Upper lobe of right lung (tissue), 1 donor: ENCODE measurements around the gene QSER1. TPM values are rescaled to one million over a fixed set of nuclear protein-coding genes. Genes with fewer than 3 reads are reported as not detected.

Experiments
- ATAC-seq: fragments of 200-7000 bp; cut with Tn5 transposase; one replicate; pipeline ENCODE4 v1.9.1; 2020; ENCODE audit warnings: mild to moderate bottlenecking, moderate library complexity
- DNase-seq: peaks from one replicate; pipeline ENCODE4 v3.0.0-alpha.2; 2020
- H3K27ac ChIP-seq: fragments of 200-600 bp; one replicate; pipeline ENCODE4 v1.8.0; 2022
- H3K27me3 ChIP-seq: fragments of 200-600 bp; one replicate; pipeline ENCODE4 v1.8.0; 2022; ENCODE audit warnings: mild to moderate bottlenecking
- H3K36me3 ChIP-seq: fragments of 200-600 bp; one replicate; pipeline ENCODE4 v1.8.0; 2022
- H3K4me1 ChIP-seq: fragments of 200-600 bp; one replicate; pipeline ENCODE4 v1.8.0; 2022
- H3K4me3 ChIP-seq: fragments of 200-600 bp; one replicate; pipeline ENCODE4 v1.8.0; 2022; ENCODE audit warnings: mild to moderate bottlenecking
- H3K9me3 ChIP-seq: fragments of 200-600 bp; one replicate; pipeline ENCODE4 v1.8.0; 2022
- CTCF ChIP-seq: fragments of 200-600 bp; IDR thresholded peaks from one replicate; pipeline ENCODE4 v1.8.0; 2022; ENCODE audit warnings: antibody characterized with exemption
- intact Hi-C: fragments of 100-400 bp; cut with DNase I; formaldehyde crosslinking; loops from one replicate; pipeline ENCODE4 v1.11.0; 2022
- total RNA-seq: library from RNA; stranded (reverse); fragmentation: NEBNext Ultra II Directional; extraction: Animal tissue kit (Norgen Biotek cat#: 25700); gene quantifications from one replicate; pipeline ENCODE4 v1.2.1, GENCODE V29; 2021
- donor health status: DM: no; HTN: yes; CAD: no; lungs with severe emphysema.

QSER1 gene
- total RNA-seq, 1 donor from 2014 or later = 26.3 TPM

DNA sequence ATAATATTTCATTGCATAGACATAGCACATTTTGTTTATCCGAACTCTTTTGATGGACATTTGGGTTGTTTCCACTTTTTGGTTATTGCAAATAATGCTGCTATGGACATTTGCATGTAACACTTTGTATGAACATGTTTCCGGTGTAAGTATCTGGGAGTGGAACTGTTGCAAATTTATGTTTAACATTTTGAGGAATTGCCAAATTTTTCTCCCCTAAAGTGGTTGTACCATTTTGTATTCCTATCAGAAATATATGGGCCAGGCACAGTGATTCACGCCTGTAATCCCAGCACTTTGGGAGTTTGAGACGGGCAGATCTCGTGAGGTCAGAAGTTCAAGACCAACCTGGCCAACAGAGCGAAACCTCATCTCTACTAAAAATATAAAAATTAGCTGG, 16.0 kb downstream of the QSER1 start:
- intact Hi-C loops = no loop called here
- Histone ChIP-seq H3K4me1 (peaks cover 3% of the 10 kb centered on the region), H3K36me3 (no peaks in the 10 kb centered on the region), H3K4me3 (no peak overlapping the region), H3K27ac (no peak overlapping the region), H3K9me3 (no peaks in the 10 kb centered on the region), H3K27me3 (no peaks in the 10 kb centered on the region)
- no peak for TF ChIP-seq CTCF
- no peak for ATAC-seq
- DNase-seq = no peak

- intact Hi-C loops = no loop called here
- H3K9me3 ChIP-seq = no peaks in the 10 kb centered on the region
- DNase-seq = no peak
These were observed 18.8 kb downstream of the QSER1 start for GRCh38 chr11:32911413-32911812.

DNA sequence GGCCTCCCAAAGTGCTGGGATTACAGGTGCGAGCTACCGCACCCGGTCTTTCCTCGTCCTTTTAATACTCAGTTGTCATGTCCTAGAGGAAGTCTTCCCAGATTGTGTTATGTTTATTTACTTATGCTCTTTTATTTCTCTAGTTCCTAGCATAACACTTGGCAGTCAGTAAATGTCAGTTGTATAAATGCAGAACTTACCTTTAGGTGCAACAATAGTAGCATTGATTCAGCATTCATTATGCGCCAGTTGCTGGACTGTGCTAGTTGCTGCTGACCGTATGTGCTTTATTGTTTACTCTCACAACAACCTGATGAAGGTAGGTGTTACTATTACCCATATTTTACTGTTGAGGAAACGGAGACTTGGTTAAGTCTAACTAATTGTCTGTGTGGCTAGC, 20.8 kb downstream of the QSER1 start:
- Histone ChIP-seq H3K4me3 (no peak overlapping the region), H3K27me3 (no peaks in the 10 kb centered on the region), H3K27ac (no peak overlapping the region), H3K9me3 (no peaks in the 10 kb centered on the region), H3K36me3 (no peaks in the 10 kb centered on the region), H3K4me1 (no peaks in the 10 kb centered on the region)
- DNase-seq (no peak), ATAC-seq (no peak)
- intact Hi-C loops = no loop called here
- TF ChIP-seq CTCF = no peak

More at GRCh38 chr11:32911413-32911812, 18.8 kb downstream of the QSER1 start:
- Histone ChIP-seq H3K4me1 (no peaks in the 10 kb centered on the region), H3K4me3 (no peak overlapping the region), H3K27ac (no peak overlapping the region), H3K27me3 (no peaks in the 10 kb centered on the region), H3K36me3 (no peaks in the 10 kb centered on the region)
- ATAC-seq = no peak
- TF ChIP-seq CTCF = no peak

- Histone ChIP-seq H3K27me3 (no peaks in the 10 kb centered on the region), H3K4me3 (no peak overlapping the region), H3K36me3 (no peaks in the 10 kb centered on the region), H3K4me1 (no peaks in the 10 kb centered on the region), H3K27ac (no peak overlapping the region), H3K9me3 (no peaks in the 10 kb centered on the region)
- TF ChIP-seq CTCF = no peak
- no peak for ATAC-seq
- intact Hi-C loops = no loop called here
- no peak for DNase-seq
These were observed 23.8 kb downstream of the QSER1 start for GRCh38 chr11:32916361-32916760.

DNA sequence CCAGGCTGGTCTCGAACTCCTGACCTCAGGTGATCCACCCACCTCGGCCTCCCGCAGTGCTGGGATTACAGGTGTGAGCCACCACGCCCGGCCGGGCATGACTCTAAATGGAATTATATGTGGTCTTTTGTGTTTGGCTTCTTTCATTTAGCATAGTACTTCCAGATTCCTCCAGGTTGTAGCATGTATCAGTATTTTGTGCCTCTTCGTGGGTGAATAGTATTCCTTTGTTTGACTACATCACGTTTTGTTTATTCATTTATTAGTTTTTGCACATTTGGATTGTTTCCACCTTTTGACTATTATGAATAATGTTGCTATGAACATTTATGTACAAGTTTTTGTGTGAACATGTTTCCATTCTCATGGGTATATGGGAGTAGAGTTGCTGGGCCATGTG, 24.4 kb downstream of the QSER1 start:
- Histone ChIP-seq H3K4me1 (no peaks in the 10 kb centered on the region), H3K27ac (no peak overlapping the region), H3K9me3 (no peaks in the 10 kb centered on the region), H3K4me3 (no peak overlapping the region), H3K36me3 (no peaks in the 10 kb centered on the region), H3K27me3 (no peaks in the 10 kb centered on the region)
- intact Hi-C loops = no loop called here
- ATAC-seq (no peak), DNase-seq (no peak)
- no peak for TF ChIP-seq CTCF

DNA sequence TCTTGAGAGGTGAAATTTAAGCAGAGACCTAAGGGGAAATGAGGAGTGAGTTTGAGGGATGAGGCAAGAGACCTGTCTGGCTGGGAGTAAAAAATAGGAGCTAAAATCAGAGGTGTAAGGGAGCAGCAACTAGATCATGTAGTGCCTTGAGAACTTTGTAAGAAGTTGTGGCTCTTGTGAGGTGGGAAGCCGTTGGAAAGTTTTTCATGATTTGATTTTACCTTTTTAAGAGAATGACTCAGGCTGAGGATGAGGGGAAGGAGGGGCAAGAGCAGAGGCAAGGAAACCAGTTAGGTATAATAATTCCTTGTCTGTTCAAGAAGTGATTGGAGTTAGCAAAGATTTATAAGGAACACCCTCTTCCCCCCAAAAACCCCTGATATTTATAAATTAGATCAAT, 25.8 kb downstream of the QSER1 start:
- Histone ChIP-seq H3K27me3 (no peaks in the 10 kb centered on the region), H3K36me3 (no peaks in the 10 kb centered on the region), H3K27ac (no peak overlapping the region), H3K4me1 (no peaks in the 10 kb centered on the region), H3K9me3 (no peaks in the 10 kb centered on the region), H3K4me3 (no peak overlapping the region)
- TF ChIP-seq CTCF = no peak
- no peak for DNase-seq
- intact Hi-C loops = no loop called here
- no peak for ATAC-seq
